HG03378 (cell line): Measurements from ENCODE around the gene TARBP2.
"Not testable (repeated sequence)": the region's sequence is repeated elsewhere in the genome, so short reads cannot be mapped to it uniquely, and the experiment has no call there.

ENCODE experiments used
- ATAC-seq: cut with Tn5 transposase; IDR thresholded peaks from one replicate; pipeline ENCODE4 v1.9.1; 2021; ENCODE audit warnings: mild to moderate bottlenecking, moderate library complexity; ENCODE audit not compliant: unreplicated experiment

Gene TARBP2

GRCh38 chr12:53510181-53510812, 9.2 kb downstream of the TARBP2 start:
- ATAC-seq: no peak

DNA sequence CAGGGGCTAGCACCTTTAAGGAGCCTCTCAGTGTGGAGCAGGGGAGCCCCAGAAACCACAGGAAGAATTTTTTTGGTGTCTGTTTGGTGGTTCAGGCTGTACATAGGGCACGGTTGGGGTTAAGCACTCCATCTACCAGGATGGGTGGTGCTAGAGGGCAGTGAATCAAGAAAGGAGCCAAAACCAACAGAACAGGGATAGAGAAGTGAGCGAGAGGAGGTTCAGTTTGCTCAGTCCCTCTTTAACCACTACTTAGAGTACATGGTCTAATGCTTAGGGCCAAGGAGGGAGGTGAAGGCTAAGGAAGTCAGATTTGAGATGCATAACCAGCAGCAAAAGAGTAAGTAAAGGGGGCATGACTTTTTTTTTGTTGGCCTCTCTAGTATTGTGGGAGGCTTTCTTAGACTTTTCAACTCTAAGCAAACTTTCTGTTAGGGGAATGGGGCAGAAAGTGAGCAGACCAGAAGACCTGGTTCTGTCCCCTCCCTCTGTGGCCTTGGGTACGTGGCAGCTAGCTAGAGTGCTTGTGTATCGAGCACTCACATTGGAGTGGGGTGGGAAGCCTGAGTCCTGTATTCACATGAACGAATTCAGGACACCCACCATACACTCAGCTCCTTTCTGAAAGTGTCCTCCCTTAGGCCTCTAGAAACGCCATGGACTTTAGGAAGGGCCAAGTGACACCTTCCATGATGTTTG, 12.8 kb downstream of the TARBP2 start:
- ATAC-seq: no peak

- ATAC-seq: no peak
Measured at GRCh38 chr12:53514628-53515290, 13.7 kb downstream of the TARBP2 start.

DNA sequence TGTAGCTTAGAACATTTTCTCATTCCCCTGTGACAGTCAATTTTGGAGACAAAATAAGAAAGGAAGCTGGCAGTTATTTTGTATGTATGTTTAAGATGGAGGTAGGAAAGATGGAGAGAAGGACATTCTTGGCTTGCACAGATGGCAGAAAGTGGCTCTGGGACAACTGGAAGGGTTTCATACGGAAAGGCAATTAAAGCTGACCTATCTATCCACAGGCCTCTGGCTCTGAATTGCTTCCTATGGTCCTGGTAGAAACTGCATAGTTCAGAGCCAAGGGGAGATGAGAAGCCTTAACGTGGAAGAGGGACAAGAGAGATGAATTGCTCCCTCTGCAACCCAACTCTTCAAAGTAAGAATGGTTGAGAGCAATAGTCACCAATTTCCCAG, 14.2 kb downstream of the TARBP2 start:
- no peak for ATAC-seq

GRCh38 chr12:53516758-53517455, 15.8 kb downstream of the TARBP2 start:
- ATAC-seq: no peak

DNA sequence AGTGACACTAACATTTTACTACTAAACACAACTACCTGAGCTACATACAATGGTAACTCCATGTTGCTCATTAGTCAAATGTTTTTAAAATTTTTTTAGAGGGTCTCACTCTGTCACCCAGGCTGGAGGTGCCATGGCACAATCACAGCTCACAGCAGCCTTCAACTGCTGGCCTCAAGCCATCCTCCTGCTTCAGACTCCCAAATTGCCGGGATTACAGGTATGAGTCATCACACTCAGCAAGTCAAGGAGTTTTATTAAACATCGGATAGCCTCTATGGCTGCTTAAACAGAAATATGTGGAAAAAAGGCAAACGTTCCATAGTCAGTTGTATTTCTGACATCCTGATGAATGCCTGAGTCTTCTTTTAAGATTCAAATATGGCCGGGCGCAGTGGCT, 17.3 kb downstream of the TARBP2 start:
- no peak for ATAC-seq

DNA sequence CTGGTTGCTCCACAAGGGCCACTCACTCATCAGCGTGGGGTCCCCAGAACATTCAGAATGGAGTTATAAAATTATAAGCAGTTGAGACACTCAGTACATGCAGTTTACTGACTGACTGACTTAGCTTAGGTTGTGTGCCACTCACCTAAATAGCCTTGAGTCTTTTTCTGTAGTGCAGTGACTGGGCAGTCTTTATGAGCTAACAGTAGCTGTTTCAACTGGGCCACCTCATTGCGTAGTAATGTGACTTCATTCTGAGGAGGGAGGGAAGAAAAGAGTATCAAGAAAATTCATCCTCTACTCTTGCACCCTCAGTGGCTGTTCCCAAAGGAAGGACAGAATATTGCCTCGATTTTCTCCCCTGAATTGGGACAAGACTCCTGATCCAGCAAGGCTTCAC, 22.0 kb downstream of the TARBP2 start:
- ATAC-seq: no peak

DNA sequence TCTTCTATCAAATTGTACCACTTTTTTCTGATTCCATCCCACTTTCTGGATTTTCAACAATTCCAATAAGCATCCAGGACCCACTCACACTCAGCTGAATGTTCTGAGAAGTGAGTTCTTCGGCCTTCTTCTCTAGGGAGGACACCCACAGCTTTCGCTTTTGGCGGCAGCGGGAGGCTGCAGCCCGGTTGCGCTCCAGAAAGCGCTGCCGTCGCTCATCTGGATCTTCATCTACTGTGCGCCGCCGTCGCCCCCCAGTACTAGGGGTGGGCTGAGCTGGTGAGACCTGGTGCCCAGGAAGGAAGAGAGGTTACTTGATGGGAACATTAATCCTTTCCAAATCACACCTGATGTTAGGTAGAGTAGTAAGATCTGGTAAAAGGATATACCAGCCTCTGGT, 23.4 kb downstream of the TARBP2 start:
- no peak for ATAC-seq

DNA sequence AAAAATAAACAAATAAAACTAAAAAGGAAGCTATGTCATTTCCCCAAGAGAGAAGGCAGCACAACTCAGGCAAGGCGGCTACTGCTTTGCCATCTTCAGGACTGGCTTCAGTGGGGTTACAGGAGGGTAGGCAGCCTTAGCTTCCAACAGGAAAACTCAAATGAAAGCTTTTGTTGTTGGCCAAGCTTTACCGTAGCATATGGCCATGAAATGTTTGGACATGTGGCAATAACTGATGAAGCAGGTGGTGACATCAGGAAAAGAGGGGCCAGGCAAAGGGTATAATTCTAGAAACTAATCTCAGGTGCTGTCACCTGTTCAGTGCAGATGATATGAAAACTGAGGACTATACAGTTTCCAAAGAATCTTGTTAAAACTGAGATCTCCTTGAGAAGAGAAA, 29.0 kb downstream of the TARBP2 start:
- ATAC-seq: no peak

- ATAC-seq: no peak
Measured at GRCh38 chr12:53530920-53531319, 29.8 kb downstream of the TARBP2 start.

DNA sequence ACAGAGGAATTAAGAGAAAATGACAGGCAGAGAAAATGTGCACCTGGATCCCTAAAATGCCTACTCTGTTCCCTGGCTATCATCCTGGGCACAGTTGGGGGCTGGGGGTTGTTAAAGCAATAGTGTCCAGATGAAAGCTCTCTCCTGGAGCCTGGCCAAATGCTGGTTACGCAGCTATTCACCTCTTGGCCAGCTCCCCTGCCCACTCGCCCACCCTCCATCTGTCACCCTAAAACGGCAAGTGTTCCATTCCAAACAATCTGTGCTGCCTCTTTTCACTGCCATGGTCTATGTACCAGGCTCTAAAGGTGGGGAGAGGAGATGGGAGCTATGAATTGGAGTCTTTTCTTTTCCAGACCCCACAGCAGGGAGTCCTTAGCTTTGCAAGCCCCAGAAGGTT, 30.9 kb downstream of the TARBP2 start:
- ATAC-seq: no peak

- no peak for ATAC-seq
Measured at GRCh38 chr12:53532524-53533445, 31.7 kb downstream of the TARBP2 start.

DNA sequence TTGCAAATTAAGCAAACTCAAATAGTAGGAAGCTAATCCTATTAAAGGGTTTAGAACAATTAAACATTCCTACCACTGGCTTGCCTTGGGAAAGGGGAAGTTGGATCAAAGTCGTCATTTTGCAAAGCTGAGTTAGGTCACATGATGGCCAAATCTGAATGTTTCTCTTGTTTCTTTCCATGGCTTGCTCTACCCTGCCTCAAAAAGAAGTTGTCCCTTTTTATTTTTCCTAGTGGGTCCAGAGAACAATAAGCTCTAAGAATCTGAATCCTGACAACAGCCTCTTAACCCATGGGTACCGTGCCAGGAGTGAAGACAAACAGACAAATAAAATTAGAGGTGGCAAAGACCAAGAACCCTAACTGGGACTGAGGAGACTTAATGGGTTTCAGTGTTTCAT, 32.4 kb downstream of the TARBP2 start:
- ATAC-seq: no peak

- no peak for ATAC-seq
Measured at GRCh38 chr12:53536962-53537361, 35.9 kb downstream of the TARBP2 start.

GRCh38 chr12:53538209-53538689, 37.2 kb downstream of the TARBP2 start:
- ATAC-seq: no peak

- no peak for ATAC-seq
Measured at GRCh38 chr12:53539526-53539925, 38.4 kb downstream of the TARBP2 start.

DNA sequence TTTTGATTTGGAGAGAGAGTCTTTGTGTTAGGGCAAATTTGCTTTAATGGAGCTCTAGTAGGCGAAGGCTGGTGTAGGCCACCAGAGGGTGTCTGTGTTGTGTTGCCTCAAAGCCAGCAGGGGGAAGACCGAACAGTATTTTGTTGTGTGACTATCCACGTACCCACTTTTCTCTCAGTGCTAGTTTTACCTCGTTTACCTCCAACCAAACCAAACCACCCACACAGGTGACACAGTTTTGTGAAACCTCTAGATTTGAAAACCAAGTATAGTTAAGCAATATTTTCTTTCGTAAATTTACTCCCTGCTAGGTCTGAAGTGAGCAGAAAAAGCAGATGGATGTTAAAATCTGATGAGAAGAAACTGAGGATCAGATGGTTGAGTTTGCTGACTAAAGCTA, 42.5 kb downstream of the TARBP2 start:
- ATAC-seq: no peak

GRCh38 chr12:53548354-53548753, 47.3 kb downstream of the TARBP2 start:
- not testable (repeated sequence) for ATAC-seq

GRCh38 chr12:53550131-53550530, 49.0 kb downstream of the TARBP2 start:
- ATAC-seq: not testable (repeated sequence)

- no peak for ATAC-seq
Measured at GRCh38 chr12:53550595-53550994, 49.5 kb downstream of the TARBP2 start.
